ENCODE results near the gene LRRC1.
A peak's percentile ranks its signal among the peaks of the same experiment; 100 is the strongest.

LRRC1 gene

DNA sequence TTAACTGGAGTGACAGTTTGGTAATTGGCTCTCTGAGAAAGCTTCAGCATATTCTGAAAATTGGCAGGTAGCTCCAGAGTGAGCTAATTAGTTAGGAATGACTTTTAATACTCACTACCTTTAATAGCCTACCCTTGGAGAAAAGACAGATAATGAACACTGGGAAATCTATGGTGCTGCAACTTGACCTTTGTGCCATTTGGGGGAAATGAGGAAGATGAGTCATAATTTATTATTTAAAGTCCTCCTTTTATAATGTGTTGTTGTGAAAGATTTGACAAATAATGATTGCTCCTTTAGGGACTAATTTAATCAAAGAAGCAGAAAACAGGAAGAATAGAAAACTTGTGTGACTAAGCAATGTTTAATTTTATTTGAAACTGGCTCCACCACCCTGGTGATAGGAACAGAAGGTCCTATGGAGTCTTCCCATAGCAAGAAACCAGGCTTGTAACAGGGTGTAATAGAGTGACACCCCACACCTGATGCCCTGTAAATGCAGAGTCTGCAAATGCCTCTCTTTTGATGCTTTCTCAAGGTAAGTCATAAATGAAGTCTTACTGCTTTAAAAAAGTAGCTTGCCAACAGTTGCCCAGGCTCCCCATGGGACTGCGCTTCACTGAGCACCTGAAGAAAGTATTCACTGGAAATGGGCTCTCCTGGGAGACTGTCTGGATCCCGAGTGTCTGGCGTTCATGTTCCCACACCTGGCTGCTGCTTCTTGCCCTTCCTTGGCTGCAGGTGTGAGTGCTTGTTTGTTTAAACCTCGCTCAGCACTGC, 134.4 kb downstream of the LRRC1 start:
- peak; percentile 22 for DNase-seq (ENCODE audit: low read depth)

DNA sequence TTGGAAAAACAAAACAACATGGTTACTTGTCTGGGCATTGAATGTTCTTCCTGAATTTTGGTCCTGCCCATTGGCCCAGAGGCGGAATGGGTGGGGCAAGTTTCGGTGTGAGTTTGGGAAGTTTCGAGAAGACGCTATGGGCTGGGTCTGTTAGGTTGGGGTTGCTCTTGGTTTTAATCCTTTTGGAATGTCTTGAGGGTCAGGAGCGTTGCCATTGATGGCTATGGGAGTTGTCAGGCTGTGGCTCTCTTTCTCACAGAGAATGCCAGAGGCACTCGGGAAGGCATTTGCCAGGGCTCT, 135.0 kb downstream of the LRRC1 start:
- TF ChIP-seq, protein P1, sequence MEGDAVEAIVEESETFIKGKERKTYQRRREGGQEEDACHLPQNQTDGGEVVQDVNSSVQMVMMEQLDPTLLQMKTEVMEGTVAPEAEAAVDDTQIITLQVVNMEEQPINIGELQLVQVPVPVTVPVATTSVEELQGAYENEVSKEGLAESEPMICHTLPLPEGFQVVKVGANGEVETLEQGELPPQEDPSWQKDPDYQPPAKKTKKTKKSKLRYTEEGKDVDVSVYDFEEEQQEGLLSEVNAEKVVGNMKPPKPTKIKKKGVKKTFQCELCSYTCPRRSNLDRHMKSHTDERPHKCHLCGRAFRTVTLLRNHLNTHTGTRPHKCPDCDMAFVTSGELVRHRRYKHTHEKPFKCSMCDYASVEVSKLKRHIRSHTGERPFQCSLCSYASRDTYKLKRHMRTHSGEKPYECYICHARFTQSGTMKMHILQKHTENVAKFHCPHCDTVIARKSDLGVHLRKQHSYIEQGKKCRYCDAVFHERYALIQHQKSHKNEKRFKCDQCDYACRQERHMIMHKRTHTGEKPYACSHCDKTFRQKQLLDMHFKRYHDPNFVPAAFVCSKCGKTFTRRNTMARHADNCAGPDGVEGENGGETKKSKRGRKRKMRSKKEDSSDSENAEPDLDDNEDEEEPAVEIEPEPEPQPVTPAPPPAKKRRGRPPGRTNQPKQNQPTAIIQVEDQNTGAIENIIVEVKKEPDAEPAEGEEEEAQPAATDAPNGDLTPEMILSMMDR (IDR thresholded peaks at IDR 0.05; ENCODE audit: low read length, missing control alignments) = no peak
- no peak overlapping the region for H3K4me3 ChIP-seq (replicated peaks; ENCODE audit: low read depth, low read length)

More for the DNA sequence above, 134.4 kb downstream of the LRRC1 start:
- no peak overlapping the region for H3K4me3 ChIP-seq (replicated peaks; ENCODE audit: low read depth, low read length)
- TF ChIP-seq, protein P1 (IDR thresholded peaks at IDR 0.05; ENCODE audit: low read length, missing control alignments) = no peak

DNA sequence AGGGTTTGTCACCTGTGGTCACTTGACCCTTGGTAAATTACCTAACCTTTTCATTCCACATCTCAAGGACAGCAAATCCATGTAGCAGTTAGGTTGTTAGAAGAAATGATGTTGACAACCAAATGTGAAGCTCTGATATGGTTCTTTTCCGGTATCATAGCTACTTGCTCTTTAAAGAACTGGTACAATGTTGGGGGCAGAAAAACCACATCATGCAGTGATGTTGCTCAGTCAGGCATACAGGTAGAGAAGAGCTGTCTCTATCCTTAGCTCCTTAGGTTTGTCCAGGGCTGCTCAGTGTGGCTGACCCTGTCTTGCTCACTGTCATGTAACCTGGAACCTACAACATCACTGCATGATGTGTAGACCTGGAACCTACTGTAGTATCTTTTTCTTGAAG, 135.5 kb downstream of the LRRC1 start:
- no peak for DNase-seq (ENCODE audit: low read depth)
- TF ChIP-seq, protein P1 (IDR thresholded peaks at IDR 0.05; ENCODE audit: low read length, missing control alignments) = no peak
- H3K4me3 ChIP-seq (replicated peaks; ENCODE audit: low read depth, low read length) = no peak overlapping the region

More for the DNA sequence above, 135.0 kb downstream of the LRRC1 start:
- DNase-seq (ENCODE audit: low read depth) = no peak

DNA sequence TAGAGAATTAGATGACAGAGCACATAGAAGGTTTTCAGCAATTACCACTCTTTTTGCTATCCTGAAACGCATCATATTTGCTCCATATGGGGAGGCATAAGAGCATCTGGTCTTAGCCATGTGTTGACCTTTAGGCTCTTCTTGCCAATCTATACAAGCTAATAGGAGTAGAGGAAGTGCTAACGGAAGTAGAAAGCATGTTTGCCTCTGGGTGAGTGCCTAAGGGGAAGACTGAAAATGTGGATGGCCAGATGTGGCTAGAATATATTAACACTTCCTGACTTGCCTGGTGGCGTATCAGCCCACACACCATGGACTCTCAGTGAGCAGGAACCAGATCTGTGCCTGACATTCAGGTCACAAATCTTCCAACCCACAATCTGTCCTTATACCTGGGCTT, 136.3 kb downstream of the LRRC1 start:
- no peak for DNase-seq (ENCODE audit: low read depth)
- TF ChIP-seq, protein P1 (IDR thresholded peaks at IDR 0.05; ENCODE audit: low read length, missing control alignments) = no peak
- H3K4me3 ChIP-seq (replicated peaks; ENCODE audit: low read depth, low read length) = no peak overlapping the region

DNA sequence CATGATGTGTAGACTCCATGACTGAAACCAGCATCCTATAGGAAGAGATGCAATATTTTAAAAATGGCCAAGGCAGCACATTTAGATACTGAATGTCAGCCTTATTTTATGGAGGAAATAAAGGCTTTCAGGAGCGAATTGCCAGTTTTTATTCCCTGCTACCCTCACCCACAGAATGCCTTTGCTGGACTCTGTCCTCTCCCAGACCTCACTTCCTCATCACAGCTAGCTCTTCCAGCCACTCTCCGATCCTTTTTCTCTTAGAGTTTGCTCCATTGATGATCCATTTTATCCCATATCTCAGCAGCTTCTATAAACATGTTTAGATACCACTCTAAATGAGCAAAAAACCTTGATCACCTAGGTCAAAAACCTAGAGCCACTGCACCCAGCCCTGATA, 137.7 kb downstream of the LRRC1 start:
- DNase-seq (ENCODE audit: low read depth) = no peak
- no peak overlapping the region for H3K4me3 ChIP-seq (replicated peaks; ENCODE audit: low read depth, low read length)
- TF ChIP-seq, protein P1 (IDR thresholded peaks at IDR 0.05; ENCODE audit: low read length, missing control alignments) = no peak

DNA sequence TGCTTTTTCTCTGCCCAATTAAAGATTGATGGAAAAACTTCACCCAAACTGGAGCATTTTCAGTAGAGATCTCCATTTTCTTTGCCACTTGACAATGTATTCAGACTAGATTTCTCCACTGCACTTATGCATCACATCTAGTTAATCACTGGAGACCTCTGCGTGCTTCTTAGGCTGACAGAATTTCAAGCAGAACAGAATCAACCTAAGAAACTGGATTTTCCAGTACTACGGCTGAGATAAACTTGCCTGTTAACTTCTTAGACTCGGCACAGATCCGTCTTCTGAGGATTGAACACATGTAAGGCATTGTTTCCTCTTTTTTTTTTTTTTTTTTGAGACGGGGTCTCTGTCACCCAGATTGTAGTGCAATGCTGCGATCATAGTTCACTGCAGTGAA, 139.2 kb downstream of the LRRC1 start:
- TF ChIP-seq, protein P1 (IDR thresholded peaks at IDR 0.05; ENCODE audit: low read length, missing control alignments) = no peak
- DNase-seq (ENCODE audit: low read depth) = no peak
- no peak overlapping the region for H3K4me3 ChIP-seq (replicated peaks; ENCODE audit: low read depth, low read length)

DNA sequence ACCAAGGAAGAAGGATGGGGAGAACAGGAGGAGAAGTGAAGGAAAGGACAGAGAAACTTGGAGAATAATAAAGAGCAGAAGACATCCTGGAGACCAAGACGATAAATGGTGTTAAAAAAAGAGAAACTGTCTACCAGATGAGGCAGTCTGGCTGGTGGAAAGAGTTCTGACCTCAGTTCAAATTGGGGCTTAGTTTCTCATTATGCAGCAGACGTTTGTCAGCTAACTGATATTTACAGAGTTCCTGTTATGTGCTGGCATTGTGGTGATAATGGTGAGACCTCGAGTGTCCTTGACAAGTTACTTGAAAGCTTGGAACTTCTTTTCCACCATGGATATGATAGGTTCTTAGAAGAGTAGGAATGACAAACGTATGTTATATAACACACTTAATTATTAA, 142.7 kb downstream of the LRRC1 start:
- TF ChIP-seq, protein P1 (IDR thresholded peaks at IDR 0.05; ENCODE audit: low read length, missing control alignments) = no peak
- no peak overlapping the region for H3K4me3 ChIP-seq (replicated peaks; ENCODE audit: low read depth, low read length)
- no peak for DNase-seq (ENCODE audit: low read depth)
